Pancreas (tissue), 10 donors: ENCODE data around the gene CYP2B6. TPM values are rescaled to one million over a fixed set of nuclear protein-coding genes. Genes with fewer than 3 reads are reported as not detected.
A peak's percentile ranks its signal among the peaks of the same experiment; 100 is the strongest.
"Not testable (repeated sequence)": the region's sequence is repeated elsewhere in the genome, so short reads cannot be mapped to it uniquely, and the experiment has no call there.

Experiments
- ATAC-seq, 4 donors: fragments of 200-7000 bp; cut with Tn5 transposase; one replicate each; pipeline versions ENCODE4 v1.8.0 to v1.9.1; 2020; ENCODE audit warnings: mild to moderate bottlenecking in 4 of 4, moderate library complexity in 4 of 4
- DNase-seq, 6 donors: peaks; one replicate each; pipeline ENCODE4 v3.0.0-alpha.2; 2020
- FAIRE-seq: peaks from 2 replicates; lab custom pipeline; 2012; peaks lifted over from hg19 to GRCh38; lab: Jason Lieb, UNC
- H3K27ac ChIP-seq, 4 donors: fragments of 200-600 bp; sonication (generic); 1 replicate in 3 of 4; 2 replicates in 1 of 4; pipeline versions ENCODE4 v1.5.0 to v1.8.0; 2020
- H3K27me3 ChIP-seq, 4 donors: fragments of 200-600 bp; one replicate each; pipeline ENCODE4 v1.8.0; 2021
- H3K36me3 ChIP-seq, 3 donors: fragments of 200-600 bp; sonication (generic) in 1 of 3; one replicate each; pipeline versions ENCODE4 v1.5.0 to v1.8.0; 2020 to 2021
- H3K4me1 ChIP-seq, 3 donors: fragments of 200-600 bp; one replicate each; pipeline ENCODE4 v1.8.0; 2021
- H3K4me3 ChIP-seq, 4 donors: fragments of 200-600 bp; sonication (generic) in 2 of 4; one replicate each; pipeline versions ENCODE4 v1.5.0 to v1.8.0; 2020 to 2021
- H3K9me3 ChIP-seq, 4 donors: fragments of 200-600 bp; one replicate each; pipeline ENCODE4 v1.8.0; 2021
- WGBS, 2 donors: extraction: QIAGEN DNeasy Blood & Tissue Kit; methylation state at CpG; one replicate each; pipeline ENCODE4 v1.1.7; 2013; 5-methylcytosine and 5-hydroxymethylcytosine counted together
- intact Hi-C, 3 donors: fragments of 100-400 bp; cut with DNase I; formaldehyde crosslinking; loops; one replicate each; pipeline versions ENCODE4 v1.11.1 to v1.14.2; 2022
- polyA plus RNA-seq, 2 donors: library from polyadenylated mRNA; stranded (reverse); fragments of 200-250 nt; gene quantifications; one replicate each; pipeline ENCODE4 v1.2.3, GENCODE V29; 2013
- total RNA-seq, 6 donors: library from RNA; stranded (reverse); fragmentation: NEBNext Ultra II Directional in 4 of 6; extraction: Animal tissue kit (Norgen Biotek cat#: 25700) in 4 of 6; gene quantifications; one replicate each; pipeline versions ENCODE4 v1.2.1 to v1.2.4, GENCODE V29; 2021 to 2023
- TF ChIP-seq, protein P1 (sequence below), 4 donors: fragments of 200-600 bp; sonication (generic) in 3 of 4; IDR thresholded peaks; one replicate each; pipeline versions ENCODE4 v1.5.0 to v1.8.0; 2021; ENCODE audit warnings: antibody characterized with exemption in 4 of 4
- donor health status: healthy with polysubstance abuse.
- donor health status: DM: no; HTN: no; CAD: no; lungs with moderate emphysema.
- donor health status: DM: no; HTN: no; CAD: no.
- donor health status: control.
- donor health status: control.
- donor health status: Bipolar disorder and iron deficiency.
- donor health status: DM: yes; HTN: yes; CAD: no.
- donor health status: DM: no; HTN: no; CAD: no.
- donor health status: DM: no; HTN: no; CAD: no.
- donor health status: DM: yes; HTN: yes; CAD: no.

The CYP2B6 gene
- total and polyA plus RNA-seq, 8 donors = 0.08 to 0.63 (median 0.17) TPM; not detected in 4

DNA sequence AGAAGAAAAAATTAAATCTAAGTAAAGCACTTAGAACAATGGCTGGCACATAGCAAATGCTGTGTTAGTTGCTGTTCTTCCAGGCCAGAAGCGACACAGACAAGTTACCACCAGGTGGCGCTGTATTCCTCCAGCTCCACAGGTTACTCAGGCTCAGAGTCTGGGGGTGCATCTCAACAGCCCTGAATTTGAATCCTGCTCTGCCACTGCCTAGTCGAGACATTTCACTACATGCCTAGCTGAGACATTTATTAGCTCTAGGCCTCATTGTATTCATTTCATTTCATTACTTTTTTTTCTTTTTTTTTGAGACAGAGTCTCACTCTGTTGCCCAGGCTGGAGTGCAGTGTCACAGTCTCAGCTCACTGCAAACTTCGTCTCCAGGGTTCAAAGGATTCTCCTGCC lies 16.4 kb upstream of the CYP2B6 start:
- no peaks in the 10 kb centered on the region for H3K9me3 ChIP-seq
- no peak overlapping the region for H3K27ac ChIP-seq
- H3K4me3 ChIP-seq = no peak overlapping the region
- FAIRE-seq (no peak), DNase-seq (peak; percentile 42 to 77 (median 69)), ATAC-seq (peak; percentile 71 to 92 (median 85))
- no peaks in the 10 kb centered on the region for H3K36me3 ChIP-seq
- H3K27me3 ChIP-seq = no peaks in the 10 kb centered on the region
- no peaks in the 10 kb centered on the region for H3K4me1 ChIP-seq
- 10 to 11% methylated on average over 4 of the region's 4 CpGs for WGBS, 2 donors
- intact Hi-C loops = loop anchor here in 1 of 3 donors (10.0 kb wide), 1 partner anchor 170 kb away; no protein-coding TSS in a partner anchor
- TF ChIP-seq, protein P1, sequence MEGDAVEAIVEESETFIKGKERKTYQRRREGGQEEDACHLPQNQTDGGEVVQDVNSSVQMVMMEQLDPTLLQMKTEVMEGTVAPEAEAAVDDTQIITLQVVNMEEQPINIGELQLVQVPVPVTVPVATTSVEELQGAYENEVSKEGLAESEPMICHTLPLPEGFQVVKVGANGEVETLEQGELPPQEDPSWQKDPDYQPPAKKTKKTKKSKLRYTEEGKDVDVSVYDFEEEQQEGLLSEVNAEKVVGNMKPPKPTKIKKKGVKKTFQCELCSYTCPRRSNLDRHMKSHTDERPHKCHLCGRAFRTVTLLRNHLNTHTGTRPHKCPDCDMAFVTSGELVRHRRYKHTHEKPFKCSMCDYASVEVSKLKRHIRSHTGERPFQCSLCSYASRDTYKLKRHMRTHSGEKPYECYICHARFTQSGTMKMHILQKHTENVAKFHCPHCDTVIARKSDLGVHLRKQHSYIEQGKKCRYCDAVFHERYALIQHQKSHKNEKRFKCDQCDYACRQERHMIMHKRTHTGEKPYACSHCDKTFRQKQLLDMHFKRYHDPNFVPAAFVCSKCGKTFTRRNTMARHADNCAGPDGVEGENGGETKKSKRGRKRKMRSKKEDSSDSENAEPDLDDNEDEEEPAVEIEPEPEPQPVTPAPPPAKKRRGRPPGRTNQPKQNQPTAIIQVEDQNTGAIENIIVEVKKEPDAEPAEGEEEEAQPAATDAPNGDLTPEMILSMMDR (IDR thresholded peaks at IDR 0.05) = peak; percentile 87 to 96 (median 88)

DNA sequence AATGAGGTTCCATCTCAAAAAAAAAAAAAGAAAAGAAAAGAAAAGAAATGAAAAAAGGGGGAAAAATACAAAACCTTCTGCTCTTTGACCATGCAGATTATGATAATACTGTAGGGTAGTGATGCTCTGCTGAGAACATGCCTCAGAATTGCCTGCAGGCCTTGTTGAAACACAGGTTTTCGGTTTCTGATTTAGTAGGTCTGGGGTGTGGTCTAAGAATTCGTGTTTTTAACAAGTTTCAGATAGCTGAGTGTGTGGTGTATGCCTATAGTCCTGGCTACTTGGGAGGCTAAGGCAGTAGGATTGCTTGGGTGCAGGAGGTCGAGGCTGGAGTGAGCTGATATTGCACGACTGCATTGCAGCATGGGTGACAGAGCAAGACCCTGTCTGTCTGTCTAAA lies 14.9 kb upstream of the CYP2B6 start:
- DNase-seq (no peak), ATAC-seq (no peak), FAIRE-seq (no peak)
- TF ChIP-seq, protein P1 (IDR thresholded peaks at IDR 0.05) = no peak
- WGBS, 2 donors = 47 to 56% methylated on average over 4 of the region's 4 CpGs
- Histone ChIP-seq H3K27me3 (no peaks in the 10 kb centered on the region), H3K4me3 (no peak overlapping the region), H3K4me1 (no peaks in the 10 kb centered on the region), H3K36me3 (no peaks in the 10 kb centered on the region), H3K27ac (no peak overlapping the region), H3K9me3 (no peaks in the 10 kb centered on the region)
- intact Hi-C loops = loop anchor here in 1 of 3 donors (10.0 kb wide), 1 partner anchor 169 kb away; no protein-coding TSS in a partner anchor

DNA sequence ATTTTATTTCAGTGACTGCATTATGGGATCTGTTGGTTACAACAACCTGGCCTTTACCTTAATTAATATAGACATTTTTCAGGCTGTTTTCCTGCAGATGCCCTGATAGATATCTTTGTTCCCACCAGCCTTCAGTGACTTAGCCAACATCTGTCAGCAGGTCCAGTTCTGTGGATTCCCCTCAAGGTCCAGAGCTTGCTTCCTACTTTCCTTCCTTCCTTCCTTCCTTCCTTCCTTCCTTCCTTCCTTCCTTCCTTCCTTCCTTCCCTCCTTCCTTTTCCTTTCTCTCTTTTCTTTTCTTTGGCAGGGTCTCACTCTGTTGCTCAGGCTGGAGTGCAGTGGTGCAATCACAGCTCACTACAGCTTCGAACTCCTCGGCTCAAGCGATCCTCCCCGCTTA lies 14.4 kb upstream of the CYP2B6 start:
- FAIRE-seq = no peak
- ATAC-seq = no peak
- Histone ChIP-seq H3K4me3 (no peak overlapping the region), H3K4me1 (no peaks in the 10 kb centered on the region), H3K36me3 (no peaks in the 10 kb centered on the region), H3K27ac (no peak overlapping the region), H3K9me3 (no peaks in the 10 kb centered on the region), H3K27me3 (no peaks in the 10 kb centered on the region)
- DNase-seq = no peak
- intact Hi-C loops = loop anchor here in 1 of 3 donors (10.0 kb wide), 1 partner anchor 168 kb away; no protein-coding TSS in a partner anchor
- 75 to 85% methylated on average over 4 of the region's 4 CpGs for WGBS, 2 donors
- TF ChIP-seq, protein P1 (IDR thresholded peaks at IDR 0.05) = no peak

DNA sequence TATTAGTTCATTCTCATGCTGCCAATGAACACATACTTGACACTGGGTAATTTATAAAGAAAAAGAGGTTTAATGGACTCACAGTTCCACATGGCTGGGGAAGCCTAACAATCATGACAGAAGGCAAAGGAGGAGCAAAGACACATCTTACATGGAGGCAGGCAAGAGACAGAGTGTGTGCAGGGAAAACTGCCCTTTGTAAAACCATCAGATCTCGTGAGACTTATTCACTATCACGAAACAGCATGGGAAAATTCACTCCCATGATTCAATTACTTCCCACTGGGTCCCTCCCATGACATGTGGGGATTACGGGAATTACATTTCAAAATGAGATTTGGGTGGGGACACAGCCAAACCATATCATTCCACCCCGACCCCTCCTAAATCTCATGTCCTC lies 11.3 kb upstream of the CYP2B6 start:
- ATAC-seq, H3K4me3 ChIP-seq, H3K27ac ChIP-seq, DNase-seq, H3K9me3 ChIP-seq, H3K4me1 ChIP-seq, FAIRE-seq, H3K27me3 ChIP-seq, H3K36me3 ChIP-seq: not testable (repeated sequence)
- 58 to 72% methylated on average over 4 of the region's 4 CpGs for WGBS, 2 donors
- intact Hi-C loops = loop anchor here in 1 of 3 donors (10.0 kb wide), 1 partner anchor 165 kb away; no protein-coding TSS in a partner anchor

DNA sequence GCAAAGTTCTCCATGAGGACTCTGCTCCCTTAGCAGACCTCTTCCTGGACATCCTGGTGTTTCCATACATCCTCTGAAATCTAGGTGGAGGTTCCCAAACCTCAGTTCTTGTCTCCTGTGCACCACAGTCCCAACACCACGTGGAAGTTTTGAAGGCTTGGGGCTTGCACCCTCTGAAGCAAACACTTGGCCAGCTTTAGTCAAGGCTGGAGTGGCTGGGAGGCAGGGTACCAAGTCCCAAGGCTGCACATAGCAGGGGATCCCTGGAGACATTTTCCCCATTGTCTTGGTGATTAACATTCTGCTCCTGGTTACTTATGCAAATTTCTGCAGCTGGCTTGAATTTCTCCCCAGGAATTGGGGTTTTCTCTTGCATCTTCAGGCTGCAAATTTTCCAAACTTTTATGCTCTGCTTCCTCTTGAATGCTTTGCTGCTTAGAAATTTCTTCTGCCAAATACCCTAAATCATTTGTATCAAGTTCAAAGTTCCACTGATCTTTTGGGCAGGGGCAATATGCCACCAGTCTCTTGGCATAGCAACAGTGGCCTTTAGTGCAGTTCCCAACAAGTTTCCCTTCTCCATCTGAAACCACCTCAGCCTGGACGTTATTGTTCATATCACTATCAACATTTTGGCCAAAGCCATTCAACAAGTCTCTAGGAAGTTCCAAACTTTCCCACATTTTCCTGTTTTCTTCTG lies 10.2 kb upstream of the CYP2B6 start:
- H3K4me1 ChIP-seq, ATAC-seq, H3K36me3 ChIP-seq, H3K4me3 ChIP-seq, FAIRE-seq, H3K27ac ChIP-seq, DNase-seq, H3K27me3 ChIP-seq, H3K9me3 ChIP-seq, intact Hi-C loops: not testable (repeated sequence)
- 31 to 33% methylated on average over 2 of the region's 2 CpGs for WGBS, 2 donors

DNA sequence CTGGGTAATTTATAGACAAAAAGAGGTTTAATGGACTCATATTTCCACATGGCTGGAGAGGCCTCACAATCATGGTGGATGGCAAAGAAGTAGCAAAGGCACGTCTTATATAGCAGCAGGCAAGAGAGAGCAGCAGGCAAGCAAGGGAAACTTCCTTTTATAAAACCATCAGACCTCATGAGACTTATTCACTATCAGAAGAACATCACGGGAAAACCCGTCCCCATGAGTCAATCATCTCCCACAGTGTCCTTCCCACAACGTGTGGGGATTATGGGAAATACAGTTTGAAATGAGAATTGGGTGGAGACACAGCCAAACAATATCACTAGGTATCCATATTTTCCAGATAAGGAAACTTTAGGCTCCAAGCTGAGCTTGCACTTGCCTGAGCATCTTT lies 9.5 kb upstream of the CYP2B6 start:
- no peak overlapping the region for H3K4me3 ChIP-seq
- FAIRE-seq (no peak), ATAC-seq (no peak), DNase-seq (no peak)
- H3K27me3 ChIP-seq = no peaks in the 10 kb centered on the region
- H3K4me1 ChIP-seq = no peaks in the 10 kb centered on the region
- intact Hi-C loops = no loop called here
- TF ChIP-seq, protein P1 (IDR thresholded peaks at IDR 0.05) = no peak
- H3K9me3 ChIP-seq = no peaks in the 10 kb centered on the region
- 39 to 54% methylated on average over 4 of the region's 4 CpGs for WGBS, 2 donors
- no peak overlapping the region for H3K27ac ChIP-seq
- H3K36me3 ChIP-seq = no peaks in the 10 kb centered on the region
